Measurements from ENCODE around the gene ARMC9. TPM values are rescaled to one million over a fixed set of nuclear protein-coding genes. Genes with fewer than 3 reads are reported as not detected.
A peak's percentile ranks its signal among the peaks of the same experiment; 100 is the strongest.

The ARMC9 gene
- total RNA-seq, 1 donor from 2014 or later = 40.8 TPM

- H3K36me3 Mint-ChIP-seq (ENCODE audit: insufficient read depth) = peaks cover 14% of the 10 kb centered on the region
- H3K27ac Mint-ChIP-seq = peak overlapping the region; percentile 95
- peak overlapping the region; percentile 92 for H3K4me3 Mint-ChIP-seq (ENCODE audit: low read depth)
Measured at GRCh38 chr2:231199219-231199618, 788 bp downstream of the ARMC9 start.

DNA sequence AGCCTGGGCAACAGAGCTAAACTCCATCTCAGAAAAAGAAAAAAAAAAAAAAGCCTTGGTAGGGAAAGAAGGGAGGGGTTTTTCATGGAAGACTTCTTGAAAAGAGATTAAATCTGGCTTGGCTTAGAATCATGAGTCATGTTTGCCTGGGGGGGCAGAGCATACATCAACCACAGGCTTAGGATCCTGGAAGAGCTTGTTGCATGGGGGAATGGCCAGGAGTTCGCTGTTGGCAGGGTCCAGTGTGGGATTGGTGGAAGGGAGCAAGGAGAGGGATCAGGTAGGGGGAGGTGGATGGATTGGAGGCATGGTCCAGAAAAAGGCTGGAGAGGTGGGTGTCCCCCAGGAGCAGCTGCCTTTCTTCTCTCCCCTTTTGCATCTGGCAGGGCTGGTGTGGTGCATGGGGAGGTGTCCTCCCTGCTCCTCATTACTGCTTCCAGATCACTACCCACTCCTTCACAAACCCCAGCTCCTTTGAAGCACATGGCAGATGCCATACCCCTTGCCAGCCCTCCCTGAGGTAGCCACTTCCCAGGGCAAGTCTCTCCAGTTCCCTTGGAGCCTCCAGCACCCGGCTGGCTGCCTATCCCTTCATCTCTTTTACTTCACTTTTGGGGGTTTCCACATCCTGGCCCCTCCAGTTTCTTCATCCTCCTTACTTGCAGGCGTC is 2.5 kb downstream of the ARMC9 start:
- no peak overlapping the region for H3K27ac Mint-ChIP-seq
- TF ChIP-seq, protein P1, sequence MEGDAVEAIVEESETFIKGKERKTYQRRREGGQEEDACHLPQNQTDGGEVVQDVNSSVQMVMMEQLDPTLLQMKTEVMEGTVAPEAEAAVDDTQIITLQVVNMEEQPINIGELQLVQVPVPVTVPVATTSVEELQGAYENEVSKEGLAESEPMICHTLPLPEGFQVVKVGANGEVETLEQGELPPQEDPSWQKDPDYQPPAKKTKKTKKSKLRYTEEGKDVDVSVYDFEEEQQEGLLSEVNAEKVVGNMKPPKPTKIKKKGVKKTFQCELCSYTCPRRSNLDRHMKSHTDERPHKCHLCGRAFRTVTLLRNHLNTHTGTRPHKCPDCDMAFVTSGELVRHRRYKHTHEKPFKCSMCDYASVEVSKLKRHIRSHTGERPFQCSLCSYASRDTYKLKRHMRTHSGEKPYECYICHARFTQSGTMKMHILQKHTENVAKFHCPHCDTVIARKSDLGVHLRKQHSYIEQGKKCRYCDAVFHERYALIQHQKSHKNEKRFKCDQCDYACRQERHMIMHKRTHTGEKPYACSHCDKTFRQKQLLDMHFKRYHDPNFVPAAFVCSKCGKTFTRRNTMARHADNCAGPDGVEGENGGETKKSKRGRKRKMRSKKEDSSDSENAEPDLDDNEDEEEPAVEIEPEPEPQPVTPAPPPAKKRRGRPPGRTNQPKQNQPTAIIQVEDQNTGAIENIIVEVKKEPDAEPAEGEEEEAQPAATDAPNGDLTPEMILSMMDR (IDR thresholded peaks at IDR 0.05; ENCODE audit: unreplicated experiment) = no peak
- H3K27me3 Mint-ChIP-seq = no peaks in the 10 kb centered on the region
- H3K9me3 Mint-ChIP-seq (ENCODE audit: low read depth) = no peaks in the 10 kb centered on the region
- peak overlapping the region; percentile 14 for H3K4me3 Mint-ChIP-seq (ENCODE audit: low read depth)
- H3K36me3 Mint-ChIP-seq (ENCODE audit: insufficient read depth) = peaks cover 16% of the 10 kb centered on the region
- no peak for DNase-seq (ENCODE audit: low spot score, unreplicated experiment)
- H3K4me1 Mint-ChIP-seq (ENCODE audit: low read depth) = peaks cover 10% of the 10 kb centered on the region

More at GRCh38 chr2:231199219-231199618, 788 bp downstream of the ARMC9 start:
- no peaks in the 10 kb centered on the region for H3K9me3 Mint-ChIP-seq (ENCODE audit: low read depth)
- peaks cover 10% of the 10 kb centered on the region for H3K4me1 Mint-ChIP-seq (ENCODE audit: low read depth)
- TF ChIP-seq, protein P1 (IDR thresholded peaks at IDR 0.05; ENCODE audit: unreplicated experiment) = no peak
- no peak for DNase-seq (ENCODE audit: low spot score, unreplicated experiment)
- H3K27me3 Mint-ChIP-seq = no peaks in the 10 kb centered on the region

DNA sequence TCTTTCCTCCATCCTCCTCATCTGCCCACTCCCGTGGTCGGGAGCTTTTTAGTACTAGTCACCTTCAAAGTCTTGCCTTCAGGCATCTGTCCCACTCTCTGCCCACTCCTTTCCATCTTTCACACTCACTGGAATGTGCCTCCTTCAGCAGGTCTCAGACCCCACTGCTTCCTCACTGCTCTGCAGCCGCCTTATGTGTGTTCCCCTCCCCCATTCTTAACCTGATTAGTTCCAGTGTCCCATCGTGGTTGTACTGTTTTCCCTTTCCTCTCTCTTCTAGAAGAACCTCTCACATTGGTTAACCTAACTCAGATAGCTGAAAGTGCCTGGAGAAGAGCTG is 3.0 kb downstream of the ARMC9 start:
- Mint-ChIP-seq H3K27ac (no peak overlapping the region), H3K9me3 (ENCODE audit: low read depth) (no peaks in the 10 kb centered on the region), H3K4me1 (ENCODE audit: low read depth) (peaks cover 10% of the 10 kb centered on the region), H3K4me3 (ENCODE audit: low read depth) (peak overlapping the region; percentile 14), H3K27me3 (no peaks in the 10 kb centered on the region), H3K36me3 (ENCODE audit: insufficient read depth) (peaks cover 17% of the 10 kb centered on the region)
- no peak for DNase-seq (ENCODE audit: low spot score, unreplicated experiment)
- TF ChIP-seq, protein P1 (IDR thresholded peaks at IDR 0.05; ENCODE audit: unreplicated experiment) = no peak

GRCh38 chr2:231203087-231203486 is 4.7 kb downstream of the ARMC9 start:
- TF ChIP-seq, protein P1 (IDR thresholded peaks at IDR 0.05; ENCODE audit: unreplicated experiment) = no peak
- Mint-ChIP-seq H3K36me3 (ENCODE audit: insufficient read depth) (peaks cover 18% of the 10 kb centered on the region), H3K4me1 (ENCODE audit: low read depth) (peaks cover 5% of the 10 kb centered on the region), H3K9me3 (ENCODE audit: low read depth) (no peaks in the 10 kb centered on the region), H3K4me3 (ENCODE audit: low read depth) (no peak overlapping the region), H3K27me3 (no peaks in the 10 kb centered on the region), H3K27ac (no peak overlapping the region)
- DNase-seq (ENCODE audit: low spot score, unreplicated experiment) = no peak

- Mint-ChIP-seq H3K27ac (no peak overlapping the region), H3K9me3 (ENCODE audit: low read depth) (no peaks in the 10 kb centered on the region), H3K4me3 (ENCODE audit: low read depth) (no peak overlapping the region), H3K4me1 (ENCODE audit: low read depth) (peaks cover 4% of the 10 kb centered on the region), H3K27me3 (no peaks in the 10 kb centered on the region), H3K36me3 (ENCODE audit: insufficient read depth) (peaks cover 20% of the 10 kb centered on the region)
- TF ChIP-seq, protein P1 (IDR thresholded peaks at IDR 0.05; ENCODE audit: unreplicated experiment) = no peak
- no peak for DNase-seq (ENCODE audit: low spot score, unreplicated experiment)
Measured at GRCh38 chr2:231204146-231204545, 5.7 kb downstream of the ARMC9 start.
